ENCODE results near the gene TTBK2.

The TTBK2 gene

DNA sequence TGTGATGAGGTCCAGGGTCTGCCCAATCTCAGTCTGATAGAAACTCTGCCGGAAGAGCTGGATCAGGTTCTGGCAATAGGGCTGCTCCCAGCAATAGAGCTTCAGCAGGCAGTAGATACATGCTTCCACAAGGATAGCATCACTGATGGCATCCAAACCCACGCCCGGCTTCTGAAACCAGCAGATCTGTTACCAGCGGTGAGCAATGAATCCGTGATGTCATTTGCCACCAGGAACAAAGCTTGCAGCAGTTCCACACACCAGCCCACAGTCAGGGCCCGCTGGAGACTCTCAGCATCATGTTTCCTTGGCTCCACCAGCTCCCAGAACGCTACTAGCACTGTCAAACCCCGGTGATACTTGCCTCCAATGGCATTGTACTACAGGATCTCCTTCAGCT, 19.3 kb upstream of the TTBK2 start:
- ChIA-PET POLR2A (interaction anchor here (0.6 kb wide), 1 partner anchor 184 kb away, joined by 3 read pairs; no protein-coding TSS in a partner anchor), CTCF (interaction anchor here (1.0 to 2.8 kb wide), 3 partner anchors 13 to 236 kb away, joined by 3 to 15 read pairs (median 4); no protein-coding TSS in a partner anchor)
- DNase-seq (ENCODE audit: low read depth, low spot score), result no peak
- TF ChIP-seq, protein P1, sequence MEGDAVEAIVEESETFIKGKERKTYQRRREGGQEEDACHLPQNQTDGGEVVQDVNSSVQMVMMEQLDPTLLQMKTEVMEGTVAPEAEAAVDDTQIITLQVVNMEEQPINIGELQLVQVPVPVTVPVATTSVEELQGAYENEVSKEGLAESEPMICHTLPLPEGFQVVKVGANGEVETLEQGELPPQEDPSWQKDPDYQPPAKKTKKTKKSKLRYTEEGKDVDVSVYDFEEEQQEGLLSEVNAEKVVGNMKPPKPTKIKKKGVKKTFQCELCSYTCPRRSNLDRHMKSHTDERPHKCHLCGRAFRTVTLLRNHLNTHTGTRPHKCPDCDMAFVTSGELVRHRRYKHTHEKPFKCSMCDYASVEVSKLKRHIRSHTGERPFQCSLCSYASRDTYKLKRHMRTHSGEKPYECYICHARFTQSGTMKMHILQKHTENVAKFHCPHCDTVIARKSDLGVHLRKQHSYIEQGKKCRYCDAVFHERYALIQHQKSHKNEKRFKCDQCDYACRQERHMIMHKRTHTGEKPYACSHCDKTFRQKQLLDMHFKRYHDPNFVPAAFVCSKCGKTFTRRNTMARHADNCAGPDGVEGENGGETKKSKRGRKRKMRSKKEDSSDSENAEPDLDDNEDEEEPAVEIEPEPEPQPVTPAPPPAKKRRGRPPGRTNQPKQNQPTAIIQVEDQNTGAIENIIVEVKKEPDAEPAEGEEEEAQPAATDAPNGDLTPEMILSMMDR (IDR thresholded peaks at IDR 0.05; ENCODE audit: insufficient read depth, low read length, missing control alignments), result no peak
- no peak overlapping the region for H3K4me3 ChIP-seq (ENCODE audit: low read depth, low read length)

DNA sequence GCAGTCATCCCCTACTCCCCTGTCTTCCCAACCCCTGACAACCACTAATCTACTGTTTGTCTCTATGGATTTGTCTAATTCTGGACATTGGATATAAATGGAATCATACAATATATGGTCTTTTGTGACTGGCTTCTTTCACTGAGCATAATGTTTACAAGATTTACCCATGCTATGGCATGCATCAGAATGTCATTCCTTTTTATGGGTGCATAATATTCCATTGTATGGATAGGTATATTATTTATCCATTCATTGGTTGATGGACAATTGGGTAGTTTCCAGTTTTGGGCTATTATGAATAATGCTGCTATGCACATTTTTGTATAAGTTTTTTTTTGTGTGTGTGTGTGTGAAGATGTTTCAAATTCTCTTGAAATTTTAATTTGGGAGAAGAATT, 16.6 kb upstream of the TTBK2 start:
- TF ChIP-seq, protein P1 (IDR thresholded peaks at IDR 0.05; ENCODE audit: insufficient read depth, low read length, missing control alignments), result no peak
- CTCF ChIA-PET, result no interaction called here
- no peak for DNase-seq (ENCODE audit: low read depth, low spot score)
- POLR2A ChIA-PET, result no interaction called here
- H3K4me3 ChIP-seq (ENCODE audit: low read depth, low read length), result no peak overlapping the region

DNA sequence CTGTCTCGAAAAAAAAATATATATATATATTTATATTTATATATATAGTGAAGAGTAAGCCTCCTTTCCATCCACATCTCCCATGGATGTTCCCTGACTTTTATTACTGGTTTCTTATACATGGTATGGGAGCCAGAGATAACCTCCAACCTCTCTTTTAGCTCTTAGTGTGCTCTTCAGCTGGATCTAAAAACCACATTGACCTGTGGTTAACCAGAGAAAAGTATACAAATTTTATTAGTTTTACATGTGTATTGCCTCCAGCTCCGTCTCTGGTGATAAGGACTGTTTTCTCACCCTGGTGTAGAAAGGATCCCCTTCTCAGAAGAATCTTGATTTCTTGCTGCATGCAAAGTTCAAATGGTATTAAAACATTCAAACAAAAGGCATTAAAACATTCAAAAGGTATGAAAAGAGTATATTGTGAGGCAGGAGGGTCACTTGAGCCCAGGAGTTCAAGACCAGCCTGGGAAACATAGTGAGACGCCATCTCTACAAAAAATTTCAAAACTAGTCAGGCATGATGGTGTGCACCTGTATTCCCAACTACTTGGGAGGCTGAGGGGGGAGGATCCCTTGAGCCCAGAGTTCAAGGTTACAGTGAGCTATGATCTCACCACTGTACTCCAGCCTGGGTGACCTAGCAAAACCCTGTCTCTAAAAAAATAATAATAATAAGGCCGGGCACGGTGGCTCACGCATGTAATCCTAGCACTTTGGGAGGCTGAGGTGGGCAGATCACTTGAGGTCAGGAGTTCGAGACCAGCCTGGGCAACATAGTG, 13.5 kb upstream of the TTBK2 start:
- TF ChIP-seq, protein P1 (IDR thresholded peaks at IDR 0.05; ENCODE audit: insufficient read depth, low read length, missing control alignments), result no peak
- DNase-seq (ENCODE audit: low read depth, low spot score), result no peak
- POLR2A ChIA-PET, result no interaction called here
- CTCF ChIA-PET, result interaction anchor here (1.1 to 1.8 kb wide), 6 partner anchors 8 to 230 kb away, joined by 3 to 10 read pairs (median 4); partner anchors contain the start of gene CDAN1
- no peak overlapping the region for H3K4me3 ChIP-seq (ENCODE audit: low read depth, low read length)

DNA sequence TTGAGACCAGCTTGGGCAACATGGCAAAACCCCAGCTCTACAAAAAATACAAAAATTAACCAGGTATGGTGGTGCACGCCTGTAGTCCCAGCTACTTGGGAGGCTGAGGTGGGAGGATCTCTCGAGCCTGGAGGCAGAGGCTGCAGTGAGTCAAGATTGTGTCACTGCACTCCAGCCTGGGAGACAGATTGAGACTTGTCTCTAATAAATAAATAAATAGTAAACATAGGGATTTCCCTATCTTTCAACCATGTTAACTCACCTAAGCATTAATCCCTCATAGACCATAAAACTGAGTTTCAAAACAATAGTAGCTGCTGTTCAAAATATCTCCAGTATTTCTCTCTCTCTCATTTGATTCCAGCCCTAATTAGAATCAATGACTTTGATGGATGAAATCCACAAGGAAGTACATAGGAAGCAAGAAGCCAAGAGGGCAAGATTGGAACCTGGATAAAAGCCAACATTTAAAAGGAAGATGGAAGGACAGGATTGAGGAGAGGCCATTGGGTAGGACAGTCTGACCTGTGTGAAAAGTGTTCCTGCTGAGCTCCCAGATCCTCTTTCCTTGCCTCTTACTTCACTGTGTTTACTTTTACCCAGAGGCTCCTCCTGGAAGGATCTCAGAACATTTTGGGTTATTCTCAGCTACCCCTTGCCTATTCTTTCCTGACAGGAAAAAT, 12.4 kb upstream of the TTBK2 start:
- TF ChIP-seq, protein P1 (IDR thresholded peaks at IDR 0.05; ENCODE audit: insufficient read depth, low read length, missing control alignments), result no peak
- DNase-seq (ENCODE audit: low read depth, low spot score), result no peak
- POLR2A ChIA-PET, result no interaction called here
- CTCF ChIA-PET, result interaction anchor here (1.1 to 1.6 kb wide), 3 partner anchors 11 to 226 kb away, joined by 3 to 5 read pairs (median 3); partner anchors contain the start of gene CDAN1
- no peak overlapping the region for H3K4me3 ChIP-seq (ENCODE audit: low read depth, low read length)

DNA sequence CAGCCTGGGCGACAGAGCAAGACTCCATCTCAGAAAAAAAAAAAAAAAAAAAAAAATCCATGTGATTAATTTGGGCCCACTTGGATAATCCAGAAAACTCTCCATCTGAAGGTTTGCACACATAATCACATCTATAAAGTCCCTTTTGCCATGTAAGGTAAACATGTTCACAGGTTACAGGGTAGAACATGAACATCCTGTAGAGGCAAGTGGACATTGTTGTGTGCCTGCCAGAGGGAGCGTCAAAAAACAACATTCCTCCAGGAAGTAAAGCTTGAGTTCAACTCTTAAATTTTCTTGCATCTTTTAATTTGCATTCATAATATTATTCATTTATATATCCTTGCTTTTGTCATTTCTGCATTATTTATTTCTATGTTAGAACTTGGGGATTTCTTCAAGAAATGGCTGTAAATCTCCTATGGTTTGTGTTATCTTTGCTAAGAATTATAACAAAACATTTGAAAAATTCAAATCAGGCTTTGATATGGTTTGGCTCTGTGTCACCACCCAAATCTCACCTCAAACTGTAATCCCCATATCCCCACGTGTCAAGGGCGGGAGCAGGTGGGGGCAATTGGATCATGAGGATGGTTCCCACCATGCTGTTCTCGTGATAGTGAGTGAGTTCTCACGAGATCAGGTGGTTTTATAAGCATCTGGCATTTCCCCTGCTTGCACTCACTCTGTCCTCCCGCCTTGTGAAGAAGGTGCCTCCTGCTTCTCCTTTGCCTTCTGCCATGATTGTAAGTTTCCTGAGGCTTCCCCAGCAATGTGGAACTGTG, 11.3 kb upstream of the TTBK2 start:
- H3K4me3 ChIP-seq (ENCODE audit: low read depth, low read length), result no peak overlapping the region
- CTCF ChIA-PET, result no interaction called here
- POLR2A ChIA-PET, result no interaction called here
- no peak for DNase-seq (ENCODE audit: low read depth, low spot score)
- TF ChIP-seq, protein P1 (IDR thresholded peaks at IDR 0.05; ENCODE audit: insufficient read depth, low read length, missing control alignments), result no peak

Data from AG04449 (cell line).